HEK293 (cell line): ENCODE measurements around the gene SPPL2C.

Experiments used
- ZIC2 ChIP-seq: fragments of 450-650 bp; formaldehyde crosslinking; IDR thresholded peaks from 2 replicates; pipeline ENCODE4 v1.5.1; 2016; ENCODE audit warnings: missing biosample characterization, missing genetic modification characterization
- ZNF140 ChIP-seq: fragments of 450-650 bp; formaldehyde crosslinking; IDR thresholded peaks from 2 replicates; pipeline ENCODE4 v1.5.1; 2016; ENCODE audit warnings: missing biosample characterization, missing genetic modification characterization
- TF ChIP-seq, protein P1 (sequence below): fragments of 450-650 bp; formaldehyde crosslinking; IDR thresholded peaks from 2 replicates; pipeline ENCODE4 v1.5.1; 2016; ENCODE audit warnings: missing biosample characterization, missing genetic modification characterization

DNA sequence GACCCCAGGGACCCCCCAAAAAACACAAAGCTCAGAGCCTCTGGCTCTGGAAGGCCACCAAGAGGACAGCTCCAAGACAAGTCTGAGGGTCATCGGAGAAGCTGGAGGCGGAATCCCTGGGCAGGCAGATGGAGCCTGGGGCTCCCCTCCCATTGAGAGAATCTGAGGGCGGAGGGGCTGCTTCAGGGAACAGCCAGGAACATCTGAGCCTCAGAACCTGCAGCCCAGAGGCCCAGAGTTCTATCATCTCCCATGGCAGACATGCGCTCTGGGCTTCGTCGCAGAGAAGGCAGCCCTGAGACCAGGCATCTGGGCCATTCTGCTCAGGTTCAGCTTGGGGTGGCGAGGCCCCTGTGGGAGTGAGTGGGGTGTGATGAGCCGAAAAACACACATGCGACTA is 7.1 kb upstream of the SPPL2C start:
- TF ChIP-seq, protein P1, sequence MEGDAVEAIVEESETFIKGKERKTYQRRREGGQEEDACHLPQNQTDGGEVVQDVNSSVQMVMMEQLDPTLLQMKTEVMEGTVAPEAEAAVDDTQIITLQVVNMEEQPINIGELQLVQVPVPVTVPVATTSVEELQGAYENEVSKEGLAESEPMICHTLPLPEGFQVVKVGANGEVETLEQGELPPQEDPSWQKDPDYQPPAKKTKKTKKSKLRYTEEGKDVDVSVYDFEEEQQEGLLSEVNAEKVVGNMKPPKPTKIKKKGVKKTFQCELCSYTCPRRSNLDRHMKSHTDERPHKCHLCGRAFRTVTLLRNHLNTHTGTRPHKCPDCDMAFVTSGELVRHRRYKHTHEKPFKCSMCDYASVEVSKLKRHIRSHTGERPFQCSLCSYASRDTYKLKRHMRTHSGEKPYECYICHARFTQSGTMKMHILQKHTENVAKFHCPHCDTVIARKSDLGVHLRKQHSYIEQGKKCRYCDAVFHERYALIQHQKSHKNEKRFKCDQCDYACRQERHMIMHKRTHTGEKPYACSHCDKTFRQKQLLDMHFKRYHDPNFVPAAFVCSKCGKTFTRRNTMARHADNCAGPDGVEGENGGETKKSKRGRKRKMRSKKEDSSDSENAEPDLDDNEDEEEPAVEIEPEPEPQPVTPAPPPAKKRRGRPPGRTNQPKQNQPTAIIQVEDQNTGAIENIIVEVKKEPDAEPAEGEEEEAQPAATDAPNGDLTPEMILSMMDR (tag by site-specific recombination) = no peak
- TF ChIP-seq ZIC2 (tag by site-specific recombination) (no peak), ZNF140 (tag by site-specific recombination) (no peak)
